Measurements from ENCODE around the gene TIGAR.

GRCh38 chr12:4330203-4330602 is 9.2 kb downstream of the TIGAR start:
- TF ChIP-seq POLR2A (IDR thresholded peaks at IDR 0.05; ENCODE audit: low read depth, low read length) (no peak), CTCF (IDR thresholded peaks at IDR 0.05; ENCODE audit: extremely low read depth in 1 of 2, insufficient read depth in 1 of 2, low read depth in 1 of 2, low read length in 2 of 2) (no peak), EZH2 (IDR thresholded peaks at IDR 0.05; ENCODE audit: borderline replicate concordance, low read depth, low read length, severe bottlenecking) (no peak), GATA2 (IDR thresholded peaks at IDR 0.05; ENCODE audit: insufficient read depth, insufficient read length, low read depth, low read length) (no peak), FOS (IDR thresholded peaks at IDR 0.05; ENCODE audit: borderline replicate concordance, insufficient read depth, low read length) (no peak)
